Chondrocyte (in vitro differentiated cells): Measurements from ENCODE around the gene ZCWPW1. TPM values are rescaled to one million over a fixed set of nuclear protein-coding genes. Genes with fewer than 3 reads are reported as not detected.
"Not testable (repeated sequence)": the region's sequence is repeated elsewhere in the genome, so short reads cannot be mapped to it uniquely, and the experiment has no call there.

Experiments
- DNase-seq: peaks from one replicate; pipeline ENCODE4 v3.0.0; 2021; ENCODE audit warnings: mixed read lengths, low spot score
- H3K27ac Mint-ChIP-seq: one replicate; pipeline ENCODE4 v1.8.0; 2021; ENCODE audit warnings: mild to moderate bottlenecking, moderate library complexity, mixed read lengths; ENCODE audit not compliant: unreplicated experiment
- H3K27me3 Mint-ChIP-seq: 2 replicates; pipeline ENCODE4 v1.8.0; 2021; ENCODE audit warnings: low read depth, mixed read lengths
- H3K36me3 Mint-ChIP-seq: 2 replicates; pipeline ENCODE4 v1.8.0; 2021; ENCODE audit warnings: low read depth, mixed read lengths
- H3K4me1 Mint-ChIP-seq: 2 replicates; pipeline ENCODE4 v1.8.0; 2021; ENCODE audit warnings: low read depth, mild to moderate bottlenecking, mixed read lengths
- H3K4me3 Mint-ChIP-seq: one replicate; pipeline ENCODE4 v1.8.0; 2021; ENCODE audit warnings: mild to moderate bottlenecking, moderate library complexity, mixed read lengths; ENCODE audit not compliant: unreplicated experiment
- H3K9me3 Mint-ChIP-seq: 2 replicates; pipeline ENCODE4 v1.8.0; 2021; ENCODE audit warnings: low read depth, mixed read lengths
- total RNA-seq: library from RNA; stranded (reverse); gene quantifications from 3 replicates; pipeline ENCODE4 v1.2.1, GENCODE V29; 2021
- TF ChIP-seq, protein P1 (sequence below): fragments of 200-600 bp; sonication (generic); IDR thresholded peaks from 2 replicates; pipeline ENCODE4 v1.5.0; 2021; ENCODE audit warnings: antibody characterized with exemption, mild to moderate bottlenecking, moderate library complexity

ZCWPW1 gene
- total RNA-seq, 1 donor from 2014 or later = 3.8 TPM

GRCh38 chr7:100464210-100464660 lies 35.7 kb upstream of the ZCWPW1 start, which contains the start of gene SPACDR:
TSS of gene SPACDR (minus strand) at chr7:100464260. CDS start at chr7:100464025, 235 bp downstream.
- Mint-ChIP-seq H3K27ac (no peak within 1 kb of the TSS), H3K4me1 (peaks cover 11% of the 10 kb centered on the region), H3K36me3 (no peaks in the 10 kb centered on the region), H3K4me3 (no peak within 1 kb of the TSS), H3K27me3 (no peaks in the 10 kb centered on the region), H3K9me3 (no peaks in the 10 kb centered on the region)
- TF ChIP-seq, protein P1, sequence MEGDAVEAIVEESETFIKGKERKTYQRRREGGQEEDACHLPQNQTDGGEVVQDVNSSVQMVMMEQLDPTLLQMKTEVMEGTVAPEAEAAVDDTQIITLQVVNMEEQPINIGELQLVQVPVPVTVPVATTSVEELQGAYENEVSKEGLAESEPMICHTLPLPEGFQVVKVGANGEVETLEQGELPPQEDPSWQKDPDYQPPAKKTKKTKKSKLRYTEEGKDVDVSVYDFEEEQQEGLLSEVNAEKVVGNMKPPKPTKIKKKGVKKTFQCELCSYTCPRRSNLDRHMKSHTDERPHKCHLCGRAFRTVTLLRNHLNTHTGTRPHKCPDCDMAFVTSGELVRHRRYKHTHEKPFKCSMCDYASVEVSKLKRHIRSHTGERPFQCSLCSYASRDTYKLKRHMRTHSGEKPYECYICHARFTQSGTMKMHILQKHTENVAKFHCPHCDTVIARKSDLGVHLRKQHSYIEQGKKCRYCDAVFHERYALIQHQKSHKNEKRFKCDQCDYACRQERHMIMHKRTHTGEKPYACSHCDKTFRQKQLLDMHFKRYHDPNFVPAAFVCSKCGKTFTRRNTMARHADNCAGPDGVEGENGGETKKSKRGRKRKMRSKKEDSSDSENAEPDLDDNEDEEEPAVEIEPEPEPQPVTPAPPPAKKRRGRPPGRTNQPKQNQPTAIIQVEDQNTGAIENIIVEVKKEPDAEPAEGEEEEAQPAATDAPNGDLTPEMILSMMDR = no peak
- DNase-seq = no peak

GRCh38 chr7:100457033-100457432 lies 28.5 kb upstream of the ZCWPW1 start:
- Mint-ChIP-seq H3K9me3 (no peaks in the 10 kb centered on the region), H3K4me3 (no peak overlapping the region), H3K4me1 (no peaks in the 10 kb centered on the region), H3K36me3 (no peaks in the 10 kb centered on the region), H3K27ac (no peak overlapping the region), H3K27me3 (no peaks in the 10 kb centered on the region)
- TF ChIP-seq, protein P1 = no peak
- DNase-seq = no peak

DNA sequence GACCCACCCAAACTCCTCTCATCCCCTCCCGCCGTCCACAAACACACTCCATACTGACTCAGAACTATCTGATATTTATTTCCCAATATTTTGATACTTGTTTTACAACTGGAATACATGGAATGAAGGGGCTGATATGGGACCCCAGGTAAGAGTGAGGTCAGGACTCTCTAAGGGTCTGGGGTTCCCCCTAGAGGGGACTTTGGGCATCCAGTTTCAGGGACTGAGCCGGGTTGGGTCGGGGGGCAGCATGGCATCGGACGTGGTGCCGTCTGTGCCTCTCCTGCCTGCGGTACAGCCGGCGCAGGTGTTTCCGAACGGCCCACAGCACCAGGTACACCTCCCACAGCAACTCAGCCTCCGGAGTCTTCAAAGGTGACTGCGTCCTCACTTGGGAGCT lies 28.1 kb upstream of the ZCWPW1 start:
- TF ChIP-seq, protein P1 = no peak
- Mint-ChIP-seq H3K9me3 (no peaks in the 10 kb centered on the region), H3K36me3 (no peaks in the 10 kb centered on the region), H3K27me3 (no peaks in the 10 kb centered on the region), H3K4me3 (no peak overlapping the region), H3K27ac (no peak overlapping the region), H3K4me1 (no peaks in the 10 kb centered on the region)
- DNase-seq = no peak

- Mint-ChIP-seq H3K4me1 (peaks cover 4% of the 10 kb centered on the region), H3K9me3 (no peaks in the 10 kb centered on the region), H3K36me3 (no peaks in the 10 kb centered on the region), H3K4me3 (no peak overlapping the region), H3K27me3 (no peaks in the 10 kb centered on the region), H3K27ac (no peak overlapping the region)
- TF ChIP-seq, protein P1 = no peak
- no peak for DNase-seq
These were observed 26.7 kb upstream of the ZCWPW1 start for GRCh38 chr7:100455206-100455605.

DNA sequence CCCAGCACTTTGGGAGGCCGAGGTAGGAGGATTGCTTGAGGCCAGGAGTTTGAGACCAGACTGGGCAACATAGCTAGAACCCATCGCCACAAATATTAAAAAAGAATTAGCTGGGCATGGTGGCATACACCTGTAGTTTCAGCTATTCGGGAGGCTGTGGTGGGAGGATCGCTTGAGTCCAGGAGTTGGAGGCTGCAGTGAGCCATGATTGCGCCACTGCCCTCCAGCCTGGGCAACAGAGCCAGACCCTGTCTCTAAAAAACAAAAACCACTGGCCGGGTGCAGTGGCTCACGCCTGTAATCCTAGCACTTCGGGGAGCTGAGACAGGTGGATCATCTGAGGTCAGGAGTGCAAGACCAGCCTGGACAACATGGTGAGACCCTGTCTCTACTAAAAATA lies 25.4 kb upstream of the ZCWPW1 start:
- DNase-seq, H3K27ac Mint-ChIP-seq, H3K27me3 Mint-ChIP-seq, H3K4me1 Mint-ChIP-seq, H3K4me3 Mint-ChIP-seq, H3K36me3 Mint-ChIP-seq, H3K9me3 Mint-ChIP-seq: not testable (repeated sequence)

DNA sequence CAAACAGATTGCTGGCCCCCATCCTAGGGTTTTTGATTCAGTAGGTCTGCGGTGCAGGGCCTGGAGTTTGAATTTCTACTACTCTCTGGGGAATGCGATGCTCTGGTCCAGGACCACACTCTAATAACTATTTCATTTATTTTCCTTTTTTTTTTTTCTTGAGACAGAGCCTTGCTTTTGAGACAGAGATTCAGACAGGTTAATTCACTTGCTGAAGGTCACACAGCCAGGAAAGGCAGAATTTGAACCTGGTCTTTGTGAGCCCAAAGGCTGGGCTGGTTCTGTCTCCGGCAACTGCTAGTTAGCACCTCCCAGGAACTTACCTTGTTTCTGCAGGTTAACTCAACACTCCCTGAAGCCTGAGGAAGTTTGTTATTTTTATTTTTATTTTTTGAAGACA lies 24.0 kb upstream of the ZCWPW1 start:
- H3K27me3 Mint-ChIP-seq = no peaks in the 10 kb centered on the region
- H3K4me3 Mint-ChIP-seq = no peak overlapping the region
- TF ChIP-seq, protein P1 = no peak
- DNase-seq = no peak
- no peaks in the 10 kb centered on the region for H3K9me3 Mint-ChIP-seq
- H3K4me1 Mint-ChIP-seq = peaks cover 4% of the 10 kb centered on the region
- H3K27ac Mint-ChIP-seq = no peak overlapping the region
- H3K36me3 Mint-ChIP-seq = no peaks in the 10 kb centered on the region
